Astrocyte of the cerebellum (primary cell): ENCODE results near the gene FN1.

Experiments used
- DNase-seq: peaks from one replicate; pipeline ENCODE4 v3.0.0-alpha.2; 2011; ENCODE audit warnings: low read depth
- H3K4me3 ChIP-seq: 2 replicates; pipeline ENCODE4 v1.5.1; 2011; ENCODE audit warnings: mild to moderate bottlenecking, low read depth, low read length, moderate library complexity
- in situ Hi-C: cut with HindIII; loops from 2 replicates; pipeline ENCODE4 v1.10.0; 2017; ENCODE audit warnings: low sequenced_read_pairs
- TF ChIP-seq, protein P1 (sequence below): IDR thresholded peaks from 2 replicates; pipeline ENCODE4 v1.5.1; 2012; ENCODE audit warnings: low read length, low read depth, moderate library complexity, mild to moderate bottlenecking; ENCODE audit errors: missing control alignments

FN1 gene

DNA sequence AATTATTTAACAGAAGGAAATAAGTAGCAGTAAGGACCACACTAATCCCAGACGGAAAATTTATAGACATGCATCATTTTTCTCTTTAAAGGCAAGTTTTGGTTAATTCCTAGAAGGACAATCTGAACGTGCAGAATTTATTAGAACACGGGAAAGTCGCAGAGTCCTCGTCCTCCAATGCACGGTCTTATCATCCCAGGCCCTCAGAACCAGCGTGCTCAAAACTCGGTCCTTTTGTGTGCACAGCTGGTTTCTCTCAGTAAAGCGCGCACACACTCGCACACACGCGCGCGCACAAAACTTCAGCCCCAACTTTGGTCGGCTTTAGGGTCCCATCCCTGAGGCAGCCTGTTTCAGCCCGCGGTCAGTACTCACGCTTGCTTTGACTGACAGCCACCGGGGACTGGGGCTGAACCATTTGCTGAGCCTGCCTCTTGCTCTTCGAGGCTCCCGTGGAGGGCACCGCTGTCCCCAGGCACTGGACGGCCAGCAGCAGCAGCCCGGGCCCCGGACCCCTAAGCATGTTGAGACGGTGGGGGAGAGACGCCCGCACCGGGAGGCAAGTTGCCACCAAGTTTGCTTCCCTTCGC lies 493 bp downstream of the FN1 start:
- in situ Hi-C loops = no loop called here
- peak overlapping the region; percentile 85 for H3K4me3 ChIP-seq
- DNase-seq = no peak
- TF ChIP-seq, protein P1, sequence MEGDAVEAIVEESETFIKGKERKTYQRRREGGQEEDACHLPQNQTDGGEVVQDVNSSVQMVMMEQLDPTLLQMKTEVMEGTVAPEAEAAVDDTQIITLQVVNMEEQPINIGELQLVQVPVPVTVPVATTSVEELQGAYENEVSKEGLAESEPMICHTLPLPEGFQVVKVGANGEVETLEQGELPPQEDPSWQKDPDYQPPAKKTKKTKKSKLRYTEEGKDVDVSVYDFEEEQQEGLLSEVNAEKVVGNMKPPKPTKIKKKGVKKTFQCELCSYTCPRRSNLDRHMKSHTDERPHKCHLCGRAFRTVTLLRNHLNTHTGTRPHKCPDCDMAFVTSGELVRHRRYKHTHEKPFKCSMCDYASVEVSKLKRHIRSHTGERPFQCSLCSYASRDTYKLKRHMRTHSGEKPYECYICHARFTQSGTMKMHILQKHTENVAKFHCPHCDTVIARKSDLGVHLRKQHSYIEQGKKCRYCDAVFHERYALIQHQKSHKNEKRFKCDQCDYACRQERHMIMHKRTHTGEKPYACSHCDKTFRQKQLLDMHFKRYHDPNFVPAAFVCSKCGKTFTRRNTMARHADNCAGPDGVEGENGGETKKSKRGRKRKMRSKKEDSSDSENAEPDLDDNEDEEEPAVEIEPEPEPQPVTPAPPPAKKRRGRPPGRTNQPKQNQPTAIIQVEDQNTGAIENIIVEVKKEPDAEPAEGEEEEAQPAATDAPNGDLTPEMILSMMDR = no peak

DNA sequence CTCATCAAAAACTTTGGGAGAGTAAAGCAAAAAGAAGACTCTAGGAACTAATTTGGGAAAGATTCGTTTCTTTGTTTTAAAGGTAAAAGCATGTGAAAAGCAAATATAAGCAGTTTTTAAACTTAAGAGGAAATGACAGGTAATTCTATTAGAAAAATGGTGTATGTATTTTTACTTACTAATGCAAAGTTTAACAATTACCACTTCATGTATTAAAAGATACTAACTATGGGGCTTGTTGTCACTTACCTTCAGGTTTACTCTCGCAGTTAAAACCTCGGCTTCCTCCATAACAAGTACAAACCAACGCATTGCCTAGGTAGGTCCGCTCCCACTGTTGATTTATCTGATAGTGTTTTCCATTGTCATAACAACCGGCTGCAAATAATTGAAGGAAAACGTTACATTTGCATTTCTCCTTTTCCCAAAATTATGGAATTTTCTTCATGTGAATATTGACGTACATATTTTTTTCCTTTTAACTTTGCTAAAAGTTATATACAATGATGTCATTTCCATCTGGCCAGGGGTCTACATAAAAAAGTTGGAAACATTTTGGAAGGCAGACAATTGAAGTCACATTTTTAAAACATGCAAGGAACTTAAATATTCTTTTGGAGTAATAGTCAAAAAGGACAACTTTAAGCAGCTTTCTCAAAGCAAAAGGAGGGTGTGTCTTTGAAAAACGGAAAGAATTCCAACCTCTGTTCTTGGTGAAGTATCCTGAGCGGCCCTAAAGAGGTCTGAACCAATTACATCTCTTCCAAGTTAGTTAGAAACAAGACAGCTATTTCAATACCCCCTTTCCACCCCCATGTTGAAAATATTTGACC lies 1.2 kb downstream of the FN1 start:
- peak overlapping the region; percentile 85 for H3K4me3 ChIP-seq
- DNase-seq = no peak
- TF ChIP-seq, protein P1 = no peak
- in situ Hi-C loops = no loop called here

DNA sequence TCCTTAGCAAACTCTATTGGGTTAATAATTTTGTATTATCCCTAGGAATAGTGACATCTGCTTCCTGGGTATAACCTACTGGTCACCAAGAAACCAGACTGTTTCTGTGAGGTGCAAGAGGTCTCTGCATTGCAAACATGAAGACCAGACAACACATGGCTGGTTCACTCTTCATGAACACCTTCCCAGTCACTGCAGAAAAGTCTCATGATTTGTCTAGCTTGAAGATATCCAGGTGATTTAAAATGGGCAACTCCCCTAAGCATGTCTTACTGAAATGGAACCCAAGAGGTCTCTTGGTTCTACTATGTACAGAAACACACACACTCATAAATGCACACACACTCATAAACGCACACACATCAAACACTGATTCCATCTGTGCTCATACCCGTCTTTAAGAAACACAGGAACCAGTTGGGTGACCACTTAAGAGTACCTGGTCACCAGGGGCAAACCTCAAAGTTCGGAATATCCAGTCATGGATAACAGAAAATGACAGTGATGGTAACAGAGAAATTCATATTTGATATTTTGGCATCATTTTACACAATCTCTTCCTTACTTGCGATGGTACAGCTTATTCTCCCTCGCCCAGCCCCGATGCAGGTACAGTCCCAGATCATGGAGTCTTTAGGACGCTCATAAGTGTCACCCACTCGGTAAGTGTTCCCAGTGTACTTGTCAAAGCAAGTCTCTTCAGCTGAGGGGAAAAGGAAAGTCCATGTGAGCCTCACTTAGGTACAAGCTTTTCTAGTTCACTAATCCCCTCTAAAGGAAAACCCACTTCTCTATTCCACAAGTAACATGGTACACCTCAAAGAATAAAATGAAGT lies 2.9 kb downstream of the FN1 start:
- peak overlapping the region; percentile 85 for H3K4me3 ChIP-seq
- TF ChIP-seq, protein P1 = no peak
- DNase-seq = no peak
- in situ Hi-C loops = no loop called here

DNA sequence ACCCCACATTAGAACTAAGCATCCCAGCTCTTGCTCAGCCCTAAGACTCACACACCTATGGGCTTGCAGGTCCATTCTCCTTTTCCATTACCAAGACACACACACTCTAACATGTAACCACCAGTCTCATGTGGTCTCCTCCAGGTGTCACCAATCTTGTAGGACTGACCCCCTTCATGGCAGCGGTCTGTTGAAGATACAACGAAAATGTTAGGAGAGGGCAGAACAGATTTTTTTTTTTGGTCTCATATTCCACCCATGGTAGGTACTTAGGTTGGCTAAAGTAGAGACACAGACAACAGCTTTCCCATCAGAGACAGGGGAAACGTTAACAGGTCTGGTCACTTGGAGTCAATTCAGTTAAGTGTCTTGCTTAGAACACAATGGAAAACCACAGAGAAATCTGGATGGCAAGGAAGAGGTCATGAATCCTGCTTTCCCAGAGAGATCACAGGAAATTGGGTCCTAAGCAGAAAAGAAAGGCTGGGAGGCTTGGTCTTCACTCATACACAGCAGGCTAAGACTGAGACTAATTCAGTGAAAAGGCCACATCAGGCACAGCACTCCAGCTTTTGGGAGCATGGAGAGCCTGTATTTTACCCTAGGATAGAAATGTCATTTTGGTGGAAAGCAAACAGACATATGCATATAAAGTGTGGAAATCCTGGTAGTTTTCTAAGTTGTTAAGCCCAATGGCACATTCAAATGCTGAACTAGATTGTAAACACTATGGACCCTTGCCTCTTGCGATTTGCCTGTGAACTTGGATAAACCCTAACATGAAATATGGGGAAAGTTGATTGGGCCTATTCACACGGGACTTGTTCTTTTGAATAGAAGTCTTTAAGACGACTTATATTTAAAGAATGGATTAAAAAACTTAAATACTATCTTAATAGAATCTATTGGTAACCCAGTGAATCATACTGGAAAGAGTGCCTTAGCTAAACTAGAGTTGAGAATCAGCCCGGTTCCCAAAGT lies 3.8 kb downstream of the FN1 start:
- TF ChIP-seq, protein P1 = no peak
- in situ Hi-C loops = no loop called here
- H3K4me3 ChIP-seq = peak overlapping the region; percentile 85
- no peak for DNase-seq

DNA sequence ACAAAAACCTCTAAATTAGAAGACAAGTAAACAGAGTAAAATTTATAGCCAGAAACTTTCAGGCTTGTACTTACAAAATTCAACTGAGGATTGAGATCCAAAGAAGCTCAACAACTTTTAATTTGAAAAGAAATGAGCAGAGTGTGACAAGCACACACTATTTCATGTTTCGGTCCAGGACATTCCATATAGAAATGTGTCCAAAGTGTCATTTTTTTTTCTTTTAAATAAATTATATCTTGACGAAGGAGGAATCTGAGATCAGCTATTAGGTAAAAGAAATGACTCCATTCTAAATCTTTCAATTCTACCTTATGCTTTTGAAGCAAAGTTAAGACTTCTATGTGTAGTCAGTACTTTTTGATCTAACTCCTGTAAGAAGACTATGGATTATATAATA lies 4.6 kb downstream of the FN1 start:
- no peak for DNase-seq
- in situ Hi-C loops = no loop called here
- peak overlapping the region; percentile 85 for H3K4me3 ChIP-seq
- TF ChIP-seq, protein P1 = no peak
